ENCODE data around the gene RPS8. TPM values are rescaled to one million over a fixed set of nuclear protein-coding genes. Genes with fewer than 3 reads are reported as not detected.

Gene RPS8
- total and polyA plus RNA-seq, 8 donors: 843 to 1,938 (median 1,366) TPM

GRCh38 chr1:44806704-44807363, 31.5 kb downstream of the RPS8 start, which contains the start of gene DYNLT4:
Gene DYNLT4 (minus strand): TSS chr1:44807351. CDS start chr1:44806668, 683 bp downstream.
- TF ChIP-seq CTCF (IDR thresholded peaks at IDR 0.05): no peak
- peaks cover 40 to 54% (median 41%) of the 10 kb centered on the region in 3 donors for H3K4me1 ChIP-seq
- H3K4me3 ChIP-seq: peak within 1 kb of the TSS in 1 of 4 donors; percentile 13
- no peaks in the 10 kb centered on the region for H3K27me3 ChIP-seq
- H3K27ac ChIP-seq: peak within 1 kb of the TSS; percentile 94 to 99 (median 98)
- intact Hi-C loops (cut with DNase I): no loop called here
- ATAC-seq (peak in 2 of 4 donors; percentile 0 to 1), FAIRE-seq (no peak), DNase-seq (peak in 1 of 6 donors; percentile 37)
- peaks cover 0 to 32% (median 10%) of the 10 kb centered on the region in 3 donors for H3K36me3 ChIP-seq
- no peaks in the 10 kb centered on the region for H3K9me3 ChIP-seq
- 38 to 44% methylated on average over 7 of the region's 7 CpGs for WGBS, 2 donors

- 7 to 9% methylated on average over 16 of the region's 16 CpGs for WGBS, 2 donors
- H3K4me3 ChIP-seq: peak overlapping the region in 1 of 4 donors; percentile 13
Measured at GRCh38 chr1:44807364-44808062, 32.2 kb downstream of the RPS8 start.

GRCh38 chr1:44808063-44808937, 33.0 kb downstream of the RPS8 start, which contains the start of gene BTBD19:
Gene BTBD19 (plus strand): TSS chr1:44808523. CDS start chr1:44808821, 298 bp downstream.
- FAIRE-seq: no peak
- 37 to 48% methylated on average over 23 of the region's 23 CpGs for WGBS, 2 donors
- intact Hi-C loops (cut with DNase I): no loop called here
- peak within 1 kb of the TSS; percentile 94 to 99 (median 98) for H3K27ac ChIP-seq
- peaks cover 40 to 54% (median 41%) of the 10 kb centered on the region in 3 donors for H3K4me1 ChIP-seq
- DNase-seq: peak; percentile 62 to 87 (median 74)
- H3K36me3 ChIP-seq: peaks cover 0 to 29% (median 10%) of the 10 kb centered on the region in 3 donors
- H3K9me3 ChIP-seq: no peaks in the 10 kb centered on the region
- peak within 1 kb of the TSS in 2 of 4 donors; percentile 5 to 11 for H3K4me3 ChIP-seq
- no peaks in the 10 kb centered on the region for H3K27me3 ChIP-seq
- peak; percentile 11 to 35 (median 20) for ATAC-seq
- TF ChIP-seq CTCF (IDR thresholded peaks at IDR 0.05): no peak

More at GRCh38 chr1:44807364-44808062, 32.2 kb downstream of the RPS8 start:
- no peak for TF ChIP-seq CTCF (IDR thresholded peaks at IDR 0.05)
- DNase-seq (peak; percentile 90 to 98 (median 97)), ATAC-seq (peak; percentile 84 to 89 (median 87)), FAIRE-seq (peak; percentile 76)
- H3K9me3 ChIP-seq: no peaks in the 10 kb centered on the region
- H3K36me3 ChIP-seq: peaks cover 0 to 32% (median 10%) of the 10 kb centered on the region in 3 donors
- H3K27ac ChIP-seq: peak overlapping the region; percentile 94 to 99 (median 98)
- peaks cover 40 to 50% (median 41%) of the 10 kb centered on the region in 3 donors for H3K4me1 ChIP-seq
- intact Hi-C loops (cut with DNase I): no loop called here
- no peaks in the 10 kb centered on the region for H3K27me3 ChIP-seq

- WGBS, 2 donors: 60 to 65% methylated on average over 6 of the region's 6 CpGs
- peaks cover 0 to 20% (median 3%) of the 10 kb centered on the region in 3 donors for H3K36me3 ChIP-seq
- DNase-seq: peak in 4 of 6 donors; percentile 39 to 64 (median 51)
- no peak for FAIRE-seq
- peaks cover 40 to 55% (median 41%) of the 10 kb centered on the region in 3 donors for H3K4me1 ChIP-seq
- ATAC-seq: no peak
- no peaks in the 10 kb centered on the region for H3K27me3 ChIP-seq
- H3K9me3 ChIP-seq: no peaks in the 10 kb centered on the region
- no peak for TF ChIP-seq CTCF (IDR thresholded peaks at IDR 0.05)
- intact Hi-C loops (cut with DNase I): no loop called here
- peak overlapping the region; percentile 94 to 99 (median 98) for H3K27ac ChIP-seq
- peak overlapping the region in 2 of 4 donors; percentile 5 to 11 for H3K4me3 ChIP-seq
Measured at GRCh38 chr1:44808938-44809917, 33.9 kb downstream of the RPS8 start.
